ENCODE results near the gene VCL. TPM values are rescaled to one million over a fixed set of nuclear protein-coding genes. Genes with fewer than 3 reads are reported as not detected.

Gene VCL
- total and polyA plus RNA-seq, 8 donors = 90.6 to 195 (median 98.2) TPM

DNA sequence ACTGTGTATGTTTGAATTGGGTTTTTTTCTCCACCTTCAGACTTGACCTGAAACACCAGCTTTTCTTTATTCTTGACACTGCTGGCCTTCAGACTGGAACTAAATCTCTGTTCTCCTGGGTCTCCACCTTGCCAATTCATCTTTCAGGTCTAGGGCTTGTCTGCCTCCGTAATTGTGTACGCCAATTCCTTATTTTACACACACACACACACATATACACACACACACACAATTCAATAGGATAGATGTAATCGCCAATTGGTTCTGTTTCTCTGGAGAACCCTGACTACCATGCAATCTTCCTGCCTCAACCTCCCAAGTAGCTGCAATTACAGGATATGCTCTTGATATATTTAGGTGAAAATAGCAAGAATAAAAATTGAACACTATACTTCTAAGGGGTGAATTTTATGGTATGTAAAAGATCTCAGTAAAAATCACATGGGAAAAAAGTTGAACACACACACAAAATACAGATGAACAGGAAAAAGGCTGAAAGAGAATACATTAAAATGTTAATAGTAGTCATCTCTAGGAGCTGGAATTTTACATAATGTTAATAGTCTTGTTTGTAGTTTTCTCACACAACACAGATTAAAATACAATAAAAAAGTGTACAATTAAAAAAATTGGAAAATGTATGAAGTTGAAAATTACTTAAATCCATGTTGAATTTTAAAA lies 6.6 kb upstream of the VCL start:
- H3K27ac ChIP-seq = peak overlapping the region in 1 of 2 donors; percentile 48

DNA sequence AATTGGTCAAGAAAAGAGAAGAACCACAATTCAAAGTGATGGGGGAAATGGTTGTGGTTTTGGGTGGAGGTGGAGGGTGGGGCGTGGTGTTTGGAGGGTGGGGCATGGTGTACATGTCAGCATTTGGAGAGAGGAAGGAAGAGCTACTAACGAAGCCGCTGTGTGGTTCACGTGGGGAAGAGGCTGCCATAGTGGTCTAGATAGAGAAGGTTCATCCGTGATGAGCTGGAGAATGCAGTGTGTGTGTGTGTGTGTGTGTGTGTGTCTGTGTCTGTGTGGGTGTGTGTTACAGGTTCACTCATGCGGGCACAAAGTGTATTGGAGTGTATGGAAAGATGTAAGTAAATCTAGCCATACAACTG lies 6.1 kb upstream of the VCL start:
- no peaks in the 10 kb centered on the region for H3K36me3 ChIP-seq
- H3K9me3 ChIP-seq = no peaks in the 10 kb centered on the region
- intact Hi-C loops (cut with DNase I) = no loop called here
- DNase-seq = peak in 1 of 4 donors; percentile 74
- ATAC-seq = peak; percentile 87
- no peaks in the 10 kb centered on the region for H3K27me3 ChIP-seq
- H3K4me3 ChIP-seq = no peak overlapping the region
- TF ChIP-seq CTCF (IDR thresholded peaks at IDR 0.05) = no peak
- H3K27ac ChIP-seq = peak overlapping the region in 1 of 2 donors; percentile 84
- peaks cover 0 to 29% of the 10 kb centered on the region in 2 donors for H3K4me1 ChIP-seq

More for the DNA sequence above, 6.6 kb upstream of the VCL start:
- ATAC-seq (no peak), DNase-seq (no peak)
- H3K36me3 ChIP-seq = no peaks in the 10 kb centered on the region
- intact Hi-C loops (cut with DNase I) = no loop called here
- no peaks in the 10 kb centered on the region for H3K27me3 ChIP-seq
- peaks cover 0 to 27% of the 10 kb centered on the region in 2 donors for H3K4me1 ChIP-seq
- no peak overlapping the region for H3K4me3 ChIP-seq
- H3K9me3 ChIP-seq = no peaks in the 10 kb centered on the region
- TF ChIP-seq CTCF (IDR thresholded peaks at IDR 0.05) = no peak

DNA sequence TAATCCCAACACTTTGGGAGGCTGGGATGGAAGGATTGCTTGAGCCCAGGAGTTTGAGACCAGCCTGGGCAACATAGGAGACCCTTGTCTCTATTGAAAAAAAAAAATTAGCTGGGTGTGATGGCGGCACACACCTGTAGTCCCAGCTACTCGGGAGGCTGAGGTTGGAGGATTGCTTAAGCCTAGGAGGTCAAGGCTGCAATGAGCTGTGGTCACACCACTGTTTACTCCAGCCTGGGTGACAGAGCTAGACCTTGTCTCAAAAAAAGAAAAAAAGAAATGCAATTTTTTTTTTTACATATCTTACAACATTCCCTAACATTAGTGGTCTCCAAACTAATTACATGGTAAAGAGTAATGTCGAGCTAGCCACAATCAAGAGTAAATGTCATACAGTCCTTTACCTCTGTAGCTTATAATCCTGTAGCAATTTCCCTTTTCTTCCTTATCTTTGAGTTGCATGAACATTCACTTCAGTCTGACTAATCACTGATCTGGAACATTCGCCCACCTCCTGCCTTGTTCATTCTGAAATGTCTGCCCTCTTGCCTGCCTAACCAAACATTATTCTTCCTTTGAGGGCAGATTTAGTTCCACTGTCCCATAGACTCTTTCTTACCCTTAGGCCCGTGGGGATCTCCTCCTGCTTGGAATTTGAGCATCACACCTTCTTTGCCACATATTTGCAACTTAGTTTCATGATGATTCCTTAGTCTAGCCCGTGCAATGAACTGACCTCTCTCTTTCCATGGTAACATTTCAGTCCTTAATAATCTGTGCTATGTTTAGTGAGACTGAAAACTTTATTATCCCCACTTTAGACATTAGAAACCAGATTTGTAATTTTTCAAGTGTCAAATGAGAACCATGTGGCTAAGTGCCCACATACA lies 4.8 kb upstream of the VCL start:
- intact Hi-C loops (cut with DNase I) = no loop called here
- H3K36me3 ChIP-seq = no peaks in the 10 kb centered on the region
- DNase-seq = no peak
- no peak overlapping the region for H3K4me3 ChIP-seq
- no peaks in the 10 kb centered on the region for H3K9me3 ChIP-seq
- no peaks in the 10 kb centered on the region for H3K27me3 ChIP-seq
- H3K4me1 ChIP-seq = peaks cover 0 to 34% of the 10 kb centered on the region in 2 donors
- H3K27ac ChIP-seq = peak overlapping the region in 1 of 2 donors; percentile 84
- no peak for ATAC-seq
- TF ChIP-seq CTCF (IDR thresholded peaks at IDR 0.05) = no peak

- Histone ChIP-seq H3K4me1 (peaks cover 0 to 46% of the 10 kb centered on the region in 2 donors), H3K36me3 (no peaks in the 10 kb centered on the region), H3K9me3 (no peaks in the 10 kb centered on the region), H3K27ac (no peak overlapping the region), H3K4me3 (no peak overlapping the region), H3K27me3 (no peaks in the 10 kb centered on the region)
- no peak for DNase-seq
- TF ChIP-seq CTCF (IDR thresholded peaks at IDR 0.05) = no peak
- ATAC-seq = no peak
- intact Hi-C loops (cut with DNase I) = no loop called here
Measured at GRCh38 chr10:73995035-73995358, 2.9 kb upstream of the VCL start.

DNA sequence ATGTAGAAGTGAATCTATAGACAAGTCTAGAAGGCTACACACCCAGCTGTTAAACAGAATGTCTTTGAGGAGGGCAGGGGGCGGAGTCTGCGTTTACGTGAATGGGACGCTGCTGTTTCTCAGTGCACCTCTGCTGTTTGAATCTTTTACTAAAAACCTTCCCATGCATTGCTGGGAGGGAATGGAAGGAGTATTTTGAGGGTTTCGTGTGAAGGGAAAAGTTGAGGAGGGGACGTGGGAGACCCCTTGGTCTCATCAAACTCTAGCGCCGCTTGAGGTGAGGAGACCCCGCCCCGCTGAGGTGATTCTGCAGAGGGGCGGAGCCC lies 492 bp upstream of the VCL start:
- peak overlapping the region; percentile 84 to 99 for H3K4me3 ChIP-seq
- intact Hi-C loops (cut with DNase I) = no loop called here
- no peak for TF ChIP-seq CTCF (IDR thresholded peaks at IDR 0.05)
- DNase-seq = no peak
- peaks cover 11 to 56% of the 10 kb centered on the region in 2 donors for H3K4me1 ChIP-seq
- peak overlapping the region; percentile 86 to 93 for H3K27ac ChIP-seq
- H3K9me3 ChIP-seq = no peaks in the 10 kb centered on the region
- ATAC-seq = peak; percentile 34
- H3K27me3 ChIP-seq = no peaks in the 10 kb centered on the region
- H3K36me3 ChIP-seq = no peaks in the 10 kb centered on the region
